HPDE6-E6E7 (cell line): ENCODE measurements around the gene SPON2.

Experiments
- DNase-seq: peaks from one replicate; pipeline ENCODE4 v3.0.0; 2011; ENCODE audit warnings: missing footprints; ENCODE audit errors: extremely low spot score

SPON2 gene

DNA sequence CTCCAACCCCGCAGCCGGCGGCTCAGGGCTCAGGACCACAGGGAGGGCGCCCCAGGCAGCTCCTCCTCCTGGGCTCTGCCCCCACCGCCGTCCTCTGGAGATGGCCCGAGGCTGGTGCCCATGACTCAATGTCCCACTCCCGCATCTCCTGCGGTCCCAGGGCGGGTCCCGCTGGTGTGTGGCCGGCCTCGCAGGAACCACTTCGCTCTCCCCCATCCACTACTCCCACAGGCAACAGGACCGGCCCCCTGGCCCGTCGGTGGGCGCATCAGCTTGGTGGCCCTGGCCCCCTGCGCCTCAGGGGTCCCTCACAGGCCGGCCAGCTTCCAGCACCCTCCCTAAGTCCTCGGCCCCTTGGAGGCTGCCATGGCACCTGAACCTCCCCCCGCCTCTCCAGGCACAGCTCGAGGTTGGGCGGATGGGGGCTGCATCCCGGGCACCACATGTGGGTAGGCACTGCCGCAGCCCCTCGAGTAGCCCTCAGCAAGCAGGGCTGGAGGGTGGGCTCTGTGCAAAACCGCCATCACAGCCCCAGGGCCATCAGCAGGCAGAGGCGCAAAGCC is 22.8 kb upstream of the SPON2 start:
- DNase-seq: no peak

DNA sequence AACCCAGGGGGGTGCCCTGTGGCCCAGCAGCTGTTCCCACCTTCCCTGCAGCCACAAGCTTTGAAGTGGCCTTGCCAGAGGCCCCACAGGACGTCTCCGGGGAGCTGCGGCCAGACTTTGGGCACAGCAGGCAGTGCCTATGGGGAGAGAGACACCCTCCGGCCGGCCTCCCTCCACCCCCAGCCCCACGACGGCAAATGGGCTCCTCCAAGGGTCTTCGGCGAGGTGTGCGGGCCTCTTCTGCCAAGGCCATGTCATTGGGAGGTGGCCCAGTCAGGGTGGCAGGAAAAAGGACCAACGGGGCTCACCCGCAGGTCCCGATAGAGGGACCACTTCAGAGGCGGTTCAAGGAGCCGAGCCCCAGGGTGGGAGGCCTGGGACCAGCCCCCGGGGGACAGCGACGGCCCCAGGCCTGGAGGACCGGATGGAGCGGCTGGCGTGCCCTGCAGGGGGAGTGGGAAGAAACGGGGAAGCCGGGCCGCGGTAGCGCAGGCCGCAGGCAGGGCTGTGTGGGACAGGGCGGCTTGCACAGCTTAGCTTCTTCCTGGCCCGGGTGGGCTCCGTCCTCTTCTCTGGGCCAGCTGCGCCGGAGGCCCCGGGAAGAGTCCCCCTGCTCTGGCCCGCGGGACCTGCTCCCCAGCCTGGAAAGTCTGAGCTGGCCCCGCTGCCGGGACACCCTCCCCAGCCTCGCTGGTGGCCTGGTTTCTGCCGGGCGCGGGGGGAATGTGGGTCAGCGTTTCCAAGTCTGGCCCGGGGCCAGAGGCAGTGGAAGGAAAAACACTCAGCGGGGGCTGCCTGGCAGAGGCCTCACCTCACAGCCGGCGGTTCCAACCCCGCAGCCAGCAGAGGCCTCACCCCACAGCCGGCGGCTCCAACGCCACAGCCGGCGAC is 21.9 kb upstream of the SPON2 start:
- DNase-seq: no peak

DNA sequence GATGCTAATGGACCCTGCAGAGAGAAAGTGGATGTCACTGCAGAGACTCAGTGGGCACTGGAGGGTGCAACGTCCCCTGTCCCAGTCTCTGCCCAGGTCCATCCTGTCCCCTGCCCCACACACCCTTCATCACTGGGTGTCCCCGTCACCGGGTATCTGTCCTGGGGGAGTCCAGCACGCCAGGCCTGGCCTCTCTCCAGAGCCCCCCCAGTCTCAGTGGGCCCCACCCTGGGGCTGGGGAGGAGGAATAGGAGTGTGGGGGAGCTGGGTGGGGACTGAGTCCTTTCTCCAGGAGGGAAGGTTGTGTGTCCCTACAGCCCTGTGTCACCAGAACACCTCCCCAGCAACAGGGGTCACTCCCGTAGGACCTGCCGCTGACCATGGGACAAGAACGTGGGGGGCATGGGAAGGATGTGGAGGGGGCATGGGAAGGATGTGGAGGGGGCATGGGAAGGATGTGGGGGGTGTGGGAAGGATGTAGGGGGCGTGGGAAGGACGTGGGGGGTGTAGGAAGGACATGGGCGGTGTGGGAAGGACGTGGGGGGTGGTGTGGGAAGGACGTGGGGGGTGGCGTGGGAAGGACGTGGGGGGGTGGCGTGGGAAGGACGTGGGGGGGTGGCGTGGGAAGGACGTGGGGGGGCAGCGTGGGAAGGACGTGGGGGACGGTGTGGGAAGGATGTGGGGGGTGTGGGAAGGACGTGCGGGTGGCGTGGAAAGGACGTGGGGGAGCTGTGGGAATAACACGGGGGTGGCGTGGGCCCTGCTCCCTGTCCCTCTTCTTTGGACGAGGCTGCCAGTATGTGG is 21.0 kb upstream of the SPON2 start:
- DNase-seq: no peak

- DNase-seq: peak; percentile 68
Observed at GRCh38 chr4:1192493-1193205, 20.3 kb upstream of the SPON2 start.

- DNase-seq: peak; percentile 98
Observed at GRCh38 chr4:1192091-1192492, 19.7 kb upstream of the SPON2 start.

DNA sequence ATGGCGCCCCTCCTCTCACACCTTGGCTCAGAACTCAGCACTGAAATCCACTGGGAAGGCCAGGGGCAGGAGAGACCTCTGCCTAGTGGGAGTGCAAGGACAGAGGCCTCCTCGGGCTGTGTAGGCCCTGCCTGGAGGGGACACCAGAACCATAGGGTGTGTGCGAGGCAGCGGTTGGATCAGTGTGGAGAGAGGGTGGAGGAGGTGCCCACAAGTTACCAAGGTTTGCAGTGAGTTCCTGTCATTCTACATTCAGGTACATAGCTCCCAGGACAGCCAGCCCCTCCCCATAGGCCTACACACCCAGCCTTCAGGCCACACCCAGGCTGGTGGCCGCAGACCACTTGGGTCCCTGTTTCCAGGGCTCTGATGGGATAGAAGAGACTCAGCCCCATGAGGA is 19.2 kb upstream of the SPON2 start:
- no peak for DNase-seq

GRCh38 chr4:1187182-1187581 is 14.8 kb upstream of the SPON2 start:
- DNase-seq: no peak

DNA sequence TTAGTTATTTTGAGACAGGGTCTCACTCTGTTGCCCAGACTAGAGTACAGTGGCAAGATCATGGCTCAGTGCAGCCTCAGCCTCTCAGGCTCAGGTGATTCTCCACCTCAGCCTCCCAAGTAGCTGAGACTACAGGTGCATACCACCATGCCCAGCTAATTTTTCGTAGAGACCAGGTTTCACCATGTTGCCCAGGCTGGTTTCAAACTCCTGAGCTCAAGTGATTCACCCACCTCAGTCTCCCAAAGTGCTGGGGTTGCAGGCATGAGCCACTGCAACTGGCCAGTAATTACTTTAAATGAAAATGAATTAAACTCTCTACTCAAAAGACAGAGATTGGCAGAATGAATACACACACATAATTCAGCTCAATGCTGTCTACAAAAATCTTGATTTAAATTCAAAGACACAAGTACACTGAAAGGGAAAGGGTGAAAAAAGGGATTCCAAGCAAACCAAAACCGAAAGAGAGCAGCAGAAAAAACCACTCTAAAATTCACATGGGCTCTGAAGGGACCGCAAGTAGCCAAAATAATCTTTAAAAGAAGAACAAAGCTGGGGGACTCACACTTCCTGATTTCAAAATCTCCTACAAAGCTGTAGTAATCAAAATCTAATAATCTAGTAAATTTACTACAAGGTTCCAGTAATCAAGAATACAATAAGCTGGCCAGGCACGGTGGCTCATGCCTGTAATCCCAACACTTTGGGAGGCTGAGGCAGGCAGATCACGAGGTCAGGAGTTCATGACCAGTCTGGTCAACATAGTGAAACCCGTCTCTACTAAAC is 11.8 kb upstream of the SPON2 start:
- no peak for DNase-seq

- DNase-seq: no peak
Observed at GRCh38 chr4:1182313-1182712, 9.9 kb upstream of the SPON2 start.

GRCh38 chr4:1180663-1181062 is 8.3 kb upstream of the SPON2 start:
- DNase-seq: no peak

DNA sequence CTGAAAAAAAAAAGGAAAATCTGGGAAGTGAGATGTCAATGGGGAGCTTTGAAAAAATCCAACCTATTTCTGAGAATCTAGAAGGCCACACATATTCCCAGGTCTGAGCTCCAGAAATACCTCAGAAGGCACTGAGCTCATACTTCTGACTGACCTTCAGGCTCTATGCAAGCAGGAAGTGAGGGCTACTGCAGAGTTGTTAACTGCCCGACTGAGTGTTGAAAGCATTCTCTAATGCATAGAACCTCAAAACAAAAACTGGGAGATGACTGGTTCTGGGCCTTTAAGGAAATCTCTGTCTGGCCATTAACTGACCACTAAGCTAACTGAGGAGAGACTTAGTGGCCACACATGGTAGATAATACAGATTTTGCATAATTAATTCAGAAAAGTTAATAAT is 7.6 kb upstream of the SPON2 start:
- DNase-seq: no peak

DNA sequence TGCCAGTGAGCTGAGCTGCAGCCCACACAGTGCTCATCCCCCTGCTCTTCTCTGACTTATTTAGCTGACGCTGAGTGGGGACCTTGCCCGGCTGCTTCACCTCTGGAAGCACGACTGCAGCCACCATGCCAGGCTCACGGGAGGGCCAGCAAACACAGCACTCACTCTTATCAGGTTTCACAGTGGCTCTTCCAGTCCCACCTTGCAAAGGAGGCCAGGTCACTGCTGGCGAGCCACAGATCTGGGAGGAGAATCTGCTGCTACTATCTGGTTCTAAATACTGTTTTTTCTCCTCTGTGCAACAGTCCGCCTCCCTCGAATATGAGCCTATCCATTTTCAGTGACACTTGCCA is 6.7 kb upstream of the SPON2 start:
- DNase-seq: no peak

DNA sequence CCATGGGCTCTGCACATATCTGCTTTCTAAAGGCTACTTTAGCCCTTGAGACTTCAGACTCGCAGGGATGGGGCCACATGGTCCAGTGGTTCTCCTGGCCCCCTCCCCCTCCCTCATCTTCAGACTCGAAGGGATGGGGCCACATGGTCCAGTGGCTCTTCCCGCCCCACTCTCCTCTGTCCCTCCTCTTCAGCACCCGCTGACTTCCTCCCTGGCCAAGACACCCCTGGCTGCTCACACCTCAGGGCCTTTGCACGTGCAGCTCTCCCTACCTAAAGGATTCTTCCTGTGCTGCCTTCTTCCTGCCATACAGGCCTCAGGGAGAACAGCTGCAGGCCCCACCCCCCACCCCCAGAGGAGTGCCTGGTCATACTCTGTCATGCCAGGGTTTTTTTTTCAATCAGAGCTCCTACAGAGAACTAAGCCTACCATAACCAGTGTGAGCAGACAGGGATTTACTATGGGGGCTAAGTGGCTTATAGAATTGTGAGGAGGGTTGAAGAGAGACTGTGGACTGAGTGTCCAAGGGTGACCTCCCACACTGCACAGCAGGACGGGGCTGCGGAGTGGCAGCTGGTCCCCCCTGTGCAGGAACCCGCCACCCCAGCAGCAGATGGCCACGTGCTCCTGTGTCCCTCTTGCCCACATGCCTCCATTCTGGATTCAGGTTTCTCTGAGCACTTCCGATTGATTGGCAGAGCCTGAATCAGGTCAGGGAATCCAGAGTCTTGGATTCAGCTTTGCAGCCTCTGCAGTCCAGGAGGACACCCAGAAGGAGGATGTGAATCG is 6.1 kb upstream of the SPON2 start:
- DNase-seq: no peak

GRCh38 chr4:1177274-1178141 is 5.1 kb upstream of the SPON2 start:
- peak; percentile 51 for DNase-seq

GRCh38 chr4:1176398-1177273 is 4.3 kb upstream of the SPON2 start:
- DNase-seq: no peak

DNA sequence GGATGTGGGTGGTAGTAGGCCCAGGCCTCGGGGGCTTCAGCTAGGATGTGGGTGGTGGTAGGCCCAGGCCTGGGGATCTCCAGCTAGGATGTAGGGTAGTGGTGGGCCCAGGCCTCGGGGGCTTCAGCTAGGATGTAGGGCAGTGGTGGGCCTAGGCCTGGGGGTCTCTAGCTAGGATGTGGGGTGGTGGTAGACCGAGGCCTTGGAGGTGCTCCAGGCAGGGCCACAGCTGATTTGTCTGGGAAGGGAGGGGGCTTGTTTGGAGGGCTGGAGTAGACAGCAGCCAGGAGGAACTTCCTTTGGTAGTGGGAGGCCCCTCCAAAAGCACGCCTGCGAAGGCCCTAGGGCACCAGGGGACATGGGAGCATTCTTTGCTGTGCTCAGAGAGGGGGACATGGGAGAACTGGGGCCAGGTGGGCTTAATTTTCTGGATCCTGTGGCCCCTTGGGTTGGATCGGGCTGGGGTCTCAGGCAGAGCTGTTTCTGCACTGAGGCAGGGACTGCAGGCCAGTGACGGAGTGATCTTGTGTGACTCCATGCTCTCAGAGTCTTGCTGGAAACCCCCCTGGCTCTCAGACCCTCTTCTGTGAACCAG is 3.3 kb upstream of the SPON2 start:
- no peak for DNase-seq

GRCh38 chr4:1174941-1175634 is 2.7 kb upstream of the SPON2 start:
- DNase-seq: no peak
